GM08714 (cell line): ENCODE results near the gene S100A2.

Experiments
- H3K4me3 ChIP-seq: fragments of 200-500 bp; sonication (Bioruptor generic); 2 replicates; pipeline ENCODE4 v1.5.1; 2014; ENCODE audit warnings: mild to moderate bottlenecking, low read length, inconsistent platforms
- ZNF274 ChIP-seq: IDR thresholded peaks from 2 replicates; pipeline ENCODE4 v1.6.1; 2012; ENCODE audit warnings: mild to moderate bottlenecking, low read depth, low read length

Gene S100A2

DNA sequence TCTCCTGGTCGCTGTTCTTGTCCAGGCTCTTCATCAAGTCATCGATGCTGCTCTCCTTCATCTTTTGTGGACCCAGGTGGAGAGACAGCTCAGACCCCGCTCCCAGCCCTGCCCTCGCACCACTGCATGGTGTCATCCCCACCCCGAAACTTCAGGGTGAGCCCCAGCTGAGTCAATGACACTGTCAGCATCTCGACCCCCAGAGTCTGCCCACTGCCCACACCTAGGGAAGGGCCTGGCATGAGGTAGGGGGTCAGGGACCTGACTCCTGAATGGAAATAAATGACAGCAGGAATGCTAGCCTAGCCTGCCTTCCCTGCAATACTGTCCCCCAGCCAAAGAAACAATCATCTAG lies 28.3 kb downstream of the S100A2 start:
- no peak overlapping the region for H3K4me3 ChIP-seq
- TF ChIP-seq ZNF274, result no peak

DNA sequence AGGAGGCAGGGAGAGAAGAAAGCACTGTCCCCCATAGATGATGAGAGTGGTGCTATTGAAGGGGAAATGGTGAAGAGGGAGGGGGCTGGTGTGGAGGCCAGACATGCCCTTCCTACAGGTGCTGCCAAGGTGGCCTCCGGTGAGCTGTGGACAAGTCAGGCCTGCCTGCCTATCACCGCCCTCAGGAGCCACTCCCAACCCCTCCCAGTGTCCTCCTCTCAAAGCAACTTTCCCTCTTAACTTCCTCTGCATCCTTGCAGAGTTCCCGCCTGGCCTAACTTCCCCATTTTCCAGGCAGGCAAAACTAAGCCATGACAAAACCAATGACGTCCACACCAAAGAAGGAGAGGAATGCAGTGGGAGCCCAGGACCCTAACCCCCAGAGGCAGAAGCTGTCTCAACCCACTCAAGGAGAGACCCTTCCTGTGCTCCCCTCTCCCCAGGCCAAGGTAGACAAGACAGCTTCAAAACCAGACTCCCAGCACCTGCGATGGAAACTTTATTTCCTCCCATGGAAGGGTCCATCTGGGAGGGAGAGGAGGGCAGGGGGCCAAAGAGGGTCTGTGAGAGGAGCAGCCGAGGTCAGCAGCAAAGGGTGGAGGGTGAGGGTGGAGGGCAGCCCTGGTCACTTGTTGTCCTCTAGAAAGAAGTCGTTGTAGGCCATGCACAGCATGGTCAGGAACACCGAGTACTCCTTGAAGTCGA lies 28.8 kb downstream of the S100A2 start:
- H3K4me3 ChIP-seq, result no peak overlapping the region
- TF ChIP-seq ZNF274, result no peak

DNA sequence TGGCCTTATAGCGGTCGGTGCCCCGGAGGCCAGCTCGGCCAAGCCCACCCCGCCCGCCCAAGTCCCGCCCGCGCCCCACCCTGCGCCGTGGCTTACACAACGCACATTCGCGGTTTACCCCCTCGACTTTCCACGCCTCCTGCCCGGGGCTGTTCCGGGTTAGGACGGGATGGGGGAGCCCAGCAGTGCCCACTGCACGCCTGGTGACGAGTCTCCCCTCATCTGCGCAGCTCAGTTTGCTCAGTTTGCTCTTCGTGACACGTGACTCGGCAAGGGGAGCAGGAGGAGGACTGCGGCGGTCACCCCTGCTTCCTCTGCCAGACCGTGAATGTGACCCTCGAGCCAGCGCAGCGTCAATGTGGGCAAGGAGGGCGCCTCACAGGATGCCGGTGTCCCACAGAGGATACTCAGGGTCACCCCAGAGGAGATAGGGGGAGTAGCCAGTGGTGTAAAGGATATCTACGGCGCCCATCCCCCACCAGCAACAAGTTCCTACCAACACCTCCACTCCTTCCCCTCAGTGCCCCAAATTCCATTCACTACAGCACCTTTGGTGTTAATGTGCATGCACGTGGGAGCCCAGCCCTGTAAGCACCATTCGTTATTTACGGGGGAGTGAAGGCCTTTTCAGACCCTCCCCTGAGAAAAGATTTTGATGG lies 29.5 kb downstream of the S100A2 start:
- TF ChIP-seq ZNF274, result no peak
- H3K4me3 ChIP-seq, result peak overlapping the region; percentile 38; the same call in 1 of the 2 replicates

DNA sequence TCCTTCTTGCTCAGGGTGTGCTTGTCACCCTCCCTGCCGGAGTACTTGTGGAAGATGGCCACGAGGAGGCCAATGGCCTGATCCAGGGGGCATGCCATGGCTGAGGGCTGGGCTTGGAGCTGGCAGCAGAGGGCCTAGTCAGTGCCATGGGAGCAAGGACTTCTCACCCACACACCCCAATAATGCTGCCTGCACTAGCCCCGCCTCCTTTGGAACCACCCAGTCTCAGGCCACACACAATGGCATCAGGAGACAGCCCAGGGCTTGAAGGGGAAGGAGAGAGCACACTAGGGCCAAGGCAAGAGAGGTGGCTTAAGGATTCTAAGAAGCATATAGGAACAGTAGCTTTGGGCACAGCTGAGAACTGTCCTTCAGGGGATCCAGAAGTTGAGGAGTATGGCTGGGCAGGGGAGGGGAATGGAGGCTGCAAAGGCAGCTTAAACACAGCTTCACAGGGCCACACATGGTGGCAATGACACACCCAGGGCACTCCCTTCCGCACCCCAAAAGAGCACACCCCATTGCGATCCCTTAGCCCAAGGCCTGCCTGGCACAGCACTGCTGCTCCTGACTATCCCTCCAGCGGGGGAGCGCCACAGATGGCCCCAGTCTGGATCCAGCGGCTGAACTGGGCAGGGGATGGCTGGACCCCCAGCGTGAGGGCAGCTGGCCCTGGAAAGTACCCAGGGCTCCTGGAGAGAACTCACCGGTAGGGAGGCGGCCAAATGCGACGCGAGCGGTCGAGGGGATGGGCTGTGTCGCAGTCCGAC lies 30.2 kb downstream of the S100A2 start, which contains the start of gene S100A6:
TSS of gene S100A6 (minus strand) at position 750 of the 770 bp plus-strand sequence. CDS start at position 98, 652 bp downstream.
- no peak for TF ChIP-seq ZNF274
- peak within 1 kb of the TSS; percentile 38; the same call in 1 of the 2 replicates for H3K4me3 ChIP-seq

DNA sequence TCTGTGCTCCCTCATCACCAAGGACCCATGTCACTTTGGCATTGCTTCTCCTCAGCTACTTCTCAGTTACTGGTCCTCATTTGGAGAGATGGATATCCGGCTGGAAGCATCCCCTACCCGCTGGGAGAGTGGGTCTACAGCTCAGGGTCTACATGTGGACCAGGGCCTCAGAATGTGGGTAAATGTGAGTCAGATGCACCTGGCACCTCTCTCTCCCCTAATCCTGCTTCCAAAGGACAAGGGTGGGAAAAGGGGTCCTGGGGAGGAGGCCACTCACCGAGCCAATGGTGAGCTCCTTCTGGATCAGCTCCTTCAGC lies 30.8 kb downstream of the S100A2 start:
- no peak overlapping the region for H3K4me3 ChIP-seq

DNA sequence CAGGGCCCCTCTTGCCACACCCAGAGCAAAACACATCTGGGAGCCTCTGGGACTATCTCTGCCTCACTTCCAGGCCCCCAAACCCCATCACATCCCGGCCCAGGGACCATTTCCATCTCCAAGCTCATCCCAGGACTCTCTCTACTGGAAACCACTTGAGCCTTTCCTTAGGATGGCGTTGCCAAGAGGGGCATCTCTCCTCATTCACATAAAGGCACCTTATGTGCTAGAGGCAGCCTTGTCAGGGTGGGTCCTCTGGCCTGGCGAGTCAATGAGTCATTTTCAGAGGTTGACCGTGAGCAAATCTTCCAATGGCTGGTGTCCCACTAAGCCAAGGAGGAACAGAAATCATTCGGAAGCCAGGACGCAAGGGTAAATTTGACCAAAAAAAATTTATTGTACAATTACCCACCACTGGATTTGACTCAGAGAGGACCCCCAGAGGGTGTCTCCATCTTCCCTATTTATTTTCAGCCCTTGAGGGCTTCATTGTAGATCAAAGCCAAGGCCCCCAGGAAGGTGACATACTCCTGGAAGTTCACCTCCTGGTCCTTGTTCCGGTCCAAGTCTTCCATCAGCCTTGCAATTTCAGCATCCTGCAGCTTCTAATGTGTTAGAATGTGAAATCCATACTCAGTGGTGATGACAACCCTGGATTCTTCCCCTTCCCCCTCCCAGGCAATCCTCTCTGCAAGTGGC lies 31.3 kb downstream of the S100A2 start:
- no peak for TF ChIP-seq ZNF274
- no peak overlapping the region for H3K4me3 ChIP-seq

More for the DNA sequence above, 30.8 kb downstream of the S100A2 start:
- no peak for TF ChIP-seq ZNF274

DNA sequence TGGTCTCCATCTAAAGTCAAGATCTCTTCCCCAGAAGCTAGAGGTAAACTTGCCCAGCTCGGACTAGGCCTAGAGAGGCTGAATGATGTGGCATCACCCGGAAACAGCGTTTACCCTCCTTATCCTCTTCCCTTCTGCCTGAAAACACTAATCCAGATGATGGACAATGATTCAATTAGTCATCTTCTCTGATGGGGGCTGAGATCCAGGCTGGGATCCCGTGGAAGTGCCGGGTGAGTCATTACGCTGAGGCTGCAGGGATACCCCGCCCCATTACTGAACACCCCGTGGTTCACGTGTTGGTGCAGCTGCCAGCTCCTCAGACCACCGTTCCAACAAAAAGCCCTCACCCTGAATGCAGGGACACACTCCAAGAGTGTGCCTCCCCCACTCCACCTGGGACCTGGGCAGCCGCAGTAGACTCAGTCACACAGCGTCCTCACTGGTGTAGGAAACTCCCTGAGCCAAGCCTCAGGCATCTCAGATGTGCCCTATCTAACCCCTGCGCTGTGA lies 31.9 kb downstream of the S100A2 start:
- TF ChIP-seq ZNF274, result no peak
- H3K4me3 ChIP-seq, result no peak overlapping the region

DNA sequence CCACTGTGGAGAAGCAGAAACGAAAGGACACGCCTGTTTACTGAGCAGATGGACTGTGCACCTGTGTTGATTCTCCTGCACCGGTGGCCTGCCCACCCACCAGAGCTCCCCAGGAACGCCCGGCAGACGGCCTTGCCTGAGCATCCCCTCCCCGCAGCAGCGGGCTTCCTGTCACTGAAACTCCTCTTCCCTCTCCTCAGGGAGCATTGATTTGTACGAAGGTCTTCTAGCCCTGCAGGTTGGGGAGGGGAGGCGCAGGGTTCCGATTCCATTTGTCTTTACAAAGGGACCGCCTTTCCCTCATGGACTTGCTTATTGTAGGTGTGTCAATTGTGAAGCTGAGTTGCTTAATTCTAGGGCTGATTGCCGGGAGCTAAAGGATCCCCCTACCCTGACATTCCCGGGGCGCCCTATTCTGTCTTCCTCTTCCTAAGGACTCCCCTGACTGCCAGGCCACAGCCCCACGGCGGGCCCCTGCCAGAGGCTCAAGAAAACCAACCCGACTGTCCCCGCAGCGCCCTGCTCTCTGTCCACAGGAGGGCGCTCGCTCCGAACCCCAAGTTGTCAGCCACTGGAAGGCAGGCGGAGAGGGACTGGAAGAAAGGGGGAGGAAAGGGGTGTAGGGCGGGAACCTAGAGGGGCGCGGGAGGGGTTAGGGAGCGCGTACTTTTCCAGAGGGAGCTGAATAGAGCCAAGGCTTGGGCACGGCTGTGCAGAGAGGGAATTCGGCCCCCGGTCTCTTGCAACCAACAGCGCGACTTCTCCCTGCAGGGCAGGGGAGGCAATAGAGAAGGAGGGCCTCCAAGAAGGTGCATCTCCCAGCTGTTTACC lies 32.7 kb downstream of the S100A2 start:
- TF ChIP-seq ZNF274, result no peak
- no peak overlapping the region for H3K4me3 ChIP-seq

DNA sequence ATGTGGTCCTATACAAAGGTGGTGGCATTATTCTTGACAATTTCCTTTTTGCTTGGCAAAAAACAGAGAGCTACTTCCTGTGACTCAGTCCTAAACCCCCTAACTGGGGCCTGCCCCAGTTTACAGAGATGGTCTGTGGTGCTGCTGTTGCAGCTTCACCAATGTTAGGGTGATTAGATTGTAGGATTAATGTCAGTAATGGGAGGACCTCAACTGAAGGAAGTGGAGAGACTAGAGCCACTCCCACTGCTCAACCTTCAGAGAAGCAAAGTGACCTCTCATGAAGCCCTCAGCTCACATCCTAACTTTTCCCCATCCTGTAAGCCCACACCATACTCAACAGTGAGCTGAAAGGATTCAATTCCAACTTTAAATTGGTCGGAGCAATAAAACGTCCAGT lies 33.5 kb downstream of the S100A2 start:
- no peak overlapping the region for H3K4me3 ChIP-seq
- TF ChIP-seq ZNF274, result no peak

DNA sequence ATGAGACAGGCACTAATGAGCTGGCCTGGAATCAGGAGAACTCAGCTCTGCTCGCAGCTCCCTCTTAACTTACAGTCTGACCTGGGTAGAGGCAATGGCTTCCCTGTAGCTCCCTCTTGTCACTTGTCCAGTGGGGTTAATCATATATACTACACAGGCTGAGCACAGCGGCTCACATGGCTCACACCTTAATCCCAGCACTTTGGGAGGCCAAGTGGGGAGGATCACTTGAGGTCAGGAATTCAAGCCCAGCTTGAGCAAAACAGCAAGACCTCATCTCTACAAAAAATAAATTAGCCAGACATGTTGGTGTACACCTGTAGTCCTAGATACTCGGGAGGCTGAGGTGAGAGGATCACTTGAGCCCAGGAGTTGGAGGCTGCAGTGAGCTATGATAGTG lies 34.0 kb downstream of the S100A2 start:
- H3K4me3 ChIP-seq, result no peak overlapping the region
- TF ChIP-seq ZNF274, result no peak

DNA sequence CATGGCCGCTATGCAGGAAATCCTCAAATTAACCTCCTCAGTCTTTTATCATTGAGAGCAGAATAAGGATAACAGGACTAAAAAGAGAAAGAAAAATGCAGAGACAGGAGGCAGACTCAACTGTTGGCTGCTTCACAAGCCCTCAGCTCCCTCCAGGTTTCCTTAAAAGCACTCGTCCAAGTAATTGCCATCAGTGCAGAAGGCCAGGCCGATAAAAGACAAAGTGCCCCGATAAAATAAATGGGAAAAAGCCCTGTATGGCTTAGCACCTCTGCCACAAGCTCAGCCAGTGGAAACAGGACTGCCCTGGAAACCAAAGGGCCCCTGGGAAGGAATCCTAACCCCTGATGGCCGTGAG lies 38.0 kb downstream of the S100A2 start:
- H3K4me3 ChIP-seq, result no peak overlapping the region
- no peak for TF ChIP-seq ZNF274

DNA sequence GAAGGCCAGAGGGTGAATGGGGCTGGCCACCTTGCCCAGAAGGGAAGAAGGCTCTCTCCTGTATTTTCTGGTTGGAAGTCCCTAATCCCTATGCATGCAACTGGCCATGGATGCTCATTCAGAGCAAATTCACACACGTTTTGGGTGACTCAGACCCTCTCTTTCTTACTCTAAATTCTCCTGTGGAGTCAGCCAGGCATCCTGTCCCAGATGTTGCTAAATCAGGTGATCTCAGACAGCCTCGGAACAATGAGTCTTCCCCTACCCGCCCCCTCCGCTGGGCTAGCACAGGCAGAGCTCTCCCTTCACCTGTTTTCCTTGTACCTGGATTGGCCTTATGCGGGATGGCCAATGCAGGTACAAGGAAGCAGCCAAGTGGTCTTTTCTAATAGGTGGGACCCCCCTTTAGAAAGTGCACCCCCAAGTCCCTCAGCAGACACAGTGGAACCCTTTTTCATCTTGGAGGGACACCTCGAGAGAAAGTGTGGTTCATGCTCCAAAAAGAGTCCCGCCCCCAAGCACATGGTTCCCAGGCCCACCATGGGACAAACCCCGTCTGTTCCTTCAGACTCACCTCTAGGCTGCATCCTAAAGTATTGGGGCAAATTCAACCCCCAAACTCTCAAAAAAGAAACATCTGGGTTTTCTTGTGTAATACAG lies 38.5 kb downstream of the S100A2 start:
- TF ChIP-seq ZNF274, result no peak
- no peak overlapping the region for H3K4me3 ChIP-seq

DNA sequence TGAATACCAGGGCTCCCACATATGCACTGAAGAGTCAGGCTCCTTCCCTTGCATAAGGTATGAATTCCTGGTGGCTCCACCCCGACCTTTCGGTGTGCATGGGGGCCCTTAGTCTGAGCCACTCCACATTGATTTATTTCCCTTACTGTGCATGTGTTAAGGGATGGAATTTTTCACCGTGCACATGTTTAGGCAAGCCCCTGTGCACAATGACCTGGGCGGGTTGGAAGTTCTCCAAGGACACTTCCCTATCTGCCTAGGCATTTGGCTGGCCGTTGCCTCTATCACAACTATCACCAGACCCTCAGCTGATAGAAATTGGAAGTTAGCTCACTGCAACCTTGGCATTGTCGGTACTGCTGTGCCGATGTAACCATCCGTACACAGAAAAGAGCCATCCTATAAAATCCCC lies 39.5 kb downstream of the S100A2 start:
- TF ChIP-seq ZNF274, result no peak
- no peak overlapping the region for H3K4me3 ChIP-seq
